Retina (tissue), 1 donor: ENCODE results near the gene PCDHGA6.

Source experiments
- DNase-seq: peaks from one replicate; pipeline ENCODE4 v3.0.0-alpha.2; 2016

PCDHGA6 gene

DNA sequence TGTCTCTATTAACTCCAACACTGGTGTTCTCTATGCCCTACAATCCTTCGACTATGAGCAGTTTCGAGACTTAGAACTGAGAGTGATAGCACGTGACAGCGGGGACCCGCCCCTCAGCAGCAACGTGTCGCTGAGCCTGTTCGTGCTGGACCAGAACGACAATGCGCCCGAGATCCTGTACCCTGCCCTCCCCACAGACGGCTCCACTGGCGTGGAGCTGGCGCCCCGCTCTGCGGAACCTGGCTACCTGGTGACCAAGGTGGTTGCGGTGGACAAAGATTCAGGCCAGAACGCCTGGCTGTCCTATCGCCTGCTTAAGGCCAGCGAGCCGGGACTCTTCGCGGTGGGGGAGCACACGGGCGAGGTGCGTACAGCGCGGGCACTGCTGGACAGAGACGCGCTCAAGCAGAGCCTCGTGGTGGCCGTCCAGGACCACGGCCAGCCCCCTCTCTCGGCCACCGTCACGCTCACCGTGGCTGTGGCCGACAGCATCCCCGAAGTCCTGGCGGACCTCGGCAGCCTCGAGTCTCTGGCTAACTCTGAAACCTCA, 49.1 kb downstream of the PCDHGA6 start:
- no peak for DNase-seq

DNA sequence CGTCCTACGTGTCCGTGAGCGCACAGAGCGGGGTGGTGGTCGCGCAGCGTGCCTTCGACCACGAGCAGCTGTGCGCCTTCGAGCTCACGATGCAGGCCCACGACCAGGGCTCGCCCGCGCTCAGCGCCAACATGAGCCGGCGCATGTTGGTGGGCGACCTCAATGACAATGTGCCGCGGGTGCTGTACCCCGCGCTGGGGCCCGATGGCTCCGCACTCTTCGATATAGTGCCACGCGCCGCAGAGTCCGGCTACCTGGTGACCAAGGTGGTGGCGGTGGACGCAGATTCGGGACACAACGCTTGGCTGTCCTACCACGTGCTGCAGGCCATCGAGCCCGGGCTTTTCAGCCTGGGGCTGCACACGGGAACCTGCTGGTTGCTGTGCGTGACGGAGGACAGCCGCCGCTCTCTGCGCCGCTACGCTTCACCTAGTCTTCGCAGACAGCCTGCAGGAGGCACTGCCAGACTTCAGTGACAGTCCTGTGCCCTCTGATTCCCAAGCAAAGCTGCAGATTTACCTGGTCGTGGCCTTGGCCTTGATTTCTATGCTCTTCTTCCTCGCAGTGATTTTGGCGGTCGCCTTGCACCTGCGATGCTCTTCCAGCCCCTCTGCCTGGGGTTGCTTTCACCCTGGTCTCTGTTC, 54.2 kb downstream of the PCDHGA6 start:
- no peak for DNase-seq
